Activated B cell treated with CpG ODN at 0.5 μM for 24 hours (primary cell): ENCODE results near the gene IL23R. TPM values are rescaled to one million over a fixed set of nuclear protein-coding genes. Genes with fewer than 3 reads are reported as not detected.

Experiments
- ATAC-seq: fragments of 200-7000 bp; cut with Tn5 transposase; one replicate; pipeline ENCODE4 v1.10.0; 2021; ENCODE audit warnings: low read depth, mild to moderate bottlenecking, moderate library complexity
- CTCF ChIA-PET: fragments of 350-600 bp; sonication (Branson Sonifier 250); formaldehyde crosslinking; loops from one replicate; lab custom pipeline; 2021; ENCODE audit warnings: antibody characterized with exemption; lab: Charles Lee
- POLR2A ChIA-PET: fragments of 350-600 bp; sonication (Branson Sonifier 250); formaldehyde crosslinking; loops from one replicate; lab custom pipeline; 2021; ENCODE audit warnings: antibody characterized with exemption; lab: Charles Lee
- DNase-seq: peaks from one replicate; pipeline ENCODE4 v3.0.0; 2022
- H3K27ac Mint-ChIP-seq: one replicate; pipeline ENCODE4 v1.8.0; 2020; ENCODE audit warnings: mixed read lengths
- H3K27me3 Mint-ChIP-seq: one replicate; pipeline ENCODE4 v1.8.0; 2021; ENCODE audit warnings: mixed read lengths
- H3K36me3 Mint-ChIP-seq: one replicate; pipeline ENCODE4 v1.8.0; 2021; ENCODE audit warnings: low read depth, mixed read lengths
- H3K4me1 Mint-ChIP-seq: one replicate; pipeline ENCODE4 v1.8.0; 2021; ENCODE audit warnings: mixed read lengths
- H3K4me3 Mint-ChIP-seq: one replicate; pipeline ENCODE4 v1.8.0; 2020; ENCODE audit warnings: mild to moderate bottlenecking, mixed read lengths
- H3K9me3 Mint-ChIP-seq: one replicate; pipeline ENCODE4 v1.8.0; 2020; ENCODE audit warnings: mixed read lengths
- intact Hi-C: fragments of 100-400 bp; cut with micrococcal nuclease; formaldehyde crosslinking; loops from one replicate; pipeline ENCODE4 v1.15.1; 2024
- total RNA-seq: library from RNA; stranded (reverse); gene quantifications from 2 replicates; pipeline ENCODE4 v1.2.3, GENCODE V29; 2022
- TF ChIP-seq, protein P1 (sequence below): fragments of 200-600 bp; IDR thresholded peaks from one replicate; pipeline ENCODE4 v1.8.0; 2022; ENCODE audit warnings: antibody characterized with exemption, mild to moderate bottlenecking

Gene IL23R
- total RNA-seq, 1 donor from 2014 or later = not detected

DNA sequence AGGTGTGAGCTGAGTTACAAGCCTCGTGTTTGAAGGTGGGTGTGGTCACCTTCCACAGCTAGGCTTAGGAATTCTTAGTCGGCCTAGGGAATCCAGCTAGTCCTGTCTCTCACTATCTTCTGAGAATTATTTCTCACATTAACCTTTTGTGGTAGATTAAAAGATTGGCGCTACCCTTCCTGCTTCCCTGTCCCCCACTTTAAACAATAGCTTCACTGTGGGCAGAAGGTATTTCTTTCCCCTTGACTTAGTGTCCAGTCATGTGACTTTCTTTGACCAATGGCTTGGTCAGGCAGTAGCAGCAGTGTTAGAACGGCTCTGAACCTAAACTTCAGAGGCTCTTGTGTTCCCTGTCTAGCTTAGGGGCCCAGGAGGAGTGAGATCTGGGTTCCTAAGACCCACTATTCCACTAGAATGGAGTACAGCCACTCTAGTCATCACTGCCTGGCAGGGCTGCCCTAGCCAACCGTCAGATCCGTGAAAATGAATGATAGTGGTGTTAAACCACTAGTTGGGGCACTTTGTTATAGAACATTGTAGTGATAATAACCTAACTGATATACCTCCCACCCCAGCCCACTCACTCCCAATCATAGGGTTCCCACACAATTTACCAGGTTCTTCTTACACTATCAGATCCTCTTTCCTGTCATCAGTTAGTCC, 17.6 kb upstream of the IL23R start:
- H3K27ac Mint-ChIP-seq = no peak overlapping the region
- POLR2A ChIA-PET = interaction anchor here (1.4 to 1.9 kb wide), 2 partner anchors 95 to 384 kb away, joined by 3 to 9 read pairs; partner anchors contain the start of gene SLC35D1
- peak; percentile 31 for ATAC-seq

GRCh38 chr1:67149179-67149770, 17.0 kb upstream of the IL23R start:
- Mint-ChIP-seq H3K27ac (no peak overlapping the region), H3K4me3 (no peak overlapping the region), H3K36me3 (no peaks in the 10 kb centered on the region), H3K9me3 (no peaks in the 10 kb centered on the region), H3K4me1 (peaks cover 9% of the 10 kb centered on the region), H3K27me3 (peaks cover 8% of the 10 kb centered on the region)
- peak; percentile 87 for ATAC-seq
- intact Hi-C loops = loop anchor here (1.0 to 5.0 kb wide), 6 partner anchors 63 to 384 kb away; partner anchors contain the start of genes DNAI4, MIER1 and SLC35D1
- DNase-seq = peak; percentile 23
- ChIA-PET CTCF (interaction anchor here (0.6 to 3.8 kb wide), 43 partner anchors 12 to 391 kb away, joined by 3 to 170 read pairs (median 4); partner anchors contain the start of genes IL23R, MIER1 and SLC35D1), POLR2A (interaction anchor here (1.0 to 1.9 kb wide), 3 partner anchors 96 to 385 kb away, joined by 3 to 9 read pairs (median 3); partner anchors contain the start of gene SLC35D1)
- TF ChIP-seq, protein P1, sequence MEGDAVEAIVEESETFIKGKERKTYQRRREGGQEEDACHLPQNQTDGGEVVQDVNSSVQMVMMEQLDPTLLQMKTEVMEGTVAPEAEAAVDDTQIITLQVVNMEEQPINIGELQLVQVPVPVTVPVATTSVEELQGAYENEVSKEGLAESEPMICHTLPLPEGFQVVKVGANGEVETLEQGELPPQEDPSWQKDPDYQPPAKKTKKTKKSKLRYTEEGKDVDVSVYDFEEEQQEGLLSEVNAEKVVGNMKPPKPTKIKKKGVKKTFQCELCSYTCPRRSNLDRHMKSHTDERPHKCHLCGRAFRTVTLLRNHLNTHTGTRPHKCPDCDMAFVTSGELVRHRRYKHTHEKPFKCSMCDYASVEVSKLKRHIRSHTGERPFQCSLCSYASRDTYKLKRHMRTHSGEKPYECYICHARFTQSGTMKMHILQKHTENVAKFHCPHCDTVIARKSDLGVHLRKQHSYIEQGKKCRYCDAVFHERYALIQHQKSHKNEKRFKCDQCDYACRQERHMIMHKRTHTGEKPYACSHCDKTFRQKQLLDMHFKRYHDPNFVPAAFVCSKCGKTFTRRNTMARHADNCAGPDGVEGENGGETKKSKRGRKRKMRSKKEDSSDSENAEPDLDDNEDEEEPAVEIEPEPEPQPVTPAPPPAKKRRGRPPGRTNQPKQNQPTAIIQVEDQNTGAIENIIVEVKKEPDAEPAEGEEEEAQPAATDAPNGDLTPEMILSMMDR = no peak

More for the DNA sequence above, 17.6 kb upstream of the IL23R start:
- Mint-ChIP-seq H3K4me1 (peaks cover 9% of the 10 kb centered on the region), H3K4me3 (no peak overlapping the region), H3K36me3 (no peaks in the 10 kb centered on the region), H3K9me3 (no peaks in the 10 kb centered on the region), H3K27me3 (peaks cover 4% of the 10 kb centered on the region)
- TF ChIP-seq, protein P1 = no peak
- intact Hi-C loops = loop anchor here (1.0 to 5.0 kb wide), 6 partner anchors 64 to 383 kb away; partner anchors contain the start of genes DNAI4, MIER1 and SLC35D1
- CTCF ChIA-PET = interaction anchor here (0.7 to 3.8 kb wide), 35 partner anchors 11 to 390 kb away, joined by 3 to 170 read pairs (median 5); partner anchors contain the start of genes IL23R and SLC35D1
- no peak for DNase-seq

DNA sequence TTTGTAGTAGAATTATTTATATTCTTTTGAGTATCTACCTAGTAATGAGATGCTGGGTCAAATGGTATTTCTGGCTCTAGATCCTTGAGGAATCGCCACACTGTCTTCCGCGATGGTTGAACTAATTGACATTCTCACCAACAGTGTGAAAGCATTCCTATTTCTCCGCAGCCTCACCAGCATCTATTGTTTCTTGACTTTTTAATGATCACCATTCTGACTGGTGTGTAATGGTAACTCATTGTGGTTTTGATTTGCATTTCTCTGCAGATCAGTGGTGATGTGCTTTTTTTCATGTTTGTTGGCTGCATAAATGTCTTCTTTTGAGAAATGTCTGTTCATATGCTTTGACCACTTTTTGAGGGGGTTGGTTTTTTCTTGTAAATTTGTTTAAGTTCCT, 15.3 kb upstream of the IL23R start:
- no peak for ATAC-seq
- H3K9me3 Mint-ChIP-seq = no peaks in the 10 kb centered on the region
- ChIA-PET POLR2A (no interaction called here), CTCF (interaction anchor here (3.1 to 3.8 kb wide), 4 partner anchors 97 to 385 kb away, joined by 19 to 170 read pairs (median 32); partner anchors contain the start of gene SLC35D1)
- H3K36me3 Mint-ChIP-seq = no peaks in the 10 kb centered on the region
- TF ChIP-seq, protein P1 = no peak
- peaks cover 7% of the 10 kb centered on the region for H3K4me1 Mint-ChIP-seq
- no peak for DNase-seq
- intact Hi-C loops = no loop called here
- no peak overlapping the region for H3K4me3 Mint-ChIP-seq
- H3K27me3 Mint-ChIP-seq = peaks cover 13% of the 10 kb centered on the region
- H3K27ac Mint-ChIP-seq = no peak overlapping the region

DNA sequence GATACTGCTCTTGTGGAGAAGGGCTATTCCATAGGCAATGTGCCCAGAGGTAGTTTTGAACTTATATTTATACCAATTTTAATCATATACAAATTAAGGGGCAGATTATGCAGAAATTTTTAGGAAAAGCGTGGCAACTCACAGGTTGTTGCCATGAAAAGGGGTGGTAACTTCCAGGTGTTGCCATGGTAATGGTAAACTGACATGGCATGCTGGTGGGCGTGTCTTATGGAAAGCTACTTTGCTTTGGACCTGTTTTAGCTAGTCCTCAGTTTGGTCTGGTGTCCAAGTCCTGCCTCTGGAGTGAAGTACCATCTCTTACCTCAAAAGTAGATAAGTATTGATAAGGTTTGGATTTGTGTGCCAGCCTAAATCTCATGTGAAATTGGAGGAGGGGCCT, 7.9 kb upstream of the IL23R start:
- ATAC-seq = no peak
- Mint-ChIP-seq H3K4me3 (no peak overlapping the region), H3K36me3 (no peaks in the 10 kb centered on the region), H3K9me3 (no peaks in the 10 kb centered on the region), H3K4me1 (no peaks in the 10 kb centered on the region), H3K27ac (no peak overlapping the region), H3K27me3 (peaks cover 17% of the 10 kb centered on the region)
- POLR2A ChIA-PET = no interaction called here
- CTCF ChIA-PET = no interaction called here
- TF ChIP-seq, protein P1 = no peak
- no peak for DNase-seq
- intact Hi-C loops = no loop called here

- intact Hi-C loops = no loop called here
These were observed 7.0 kb upstream of the IL23R start for GRCh38 chr1:67159233-67159632.

More at GRCh38 chr1:67159233-67159632, 7.0 kb upstream of the IL23R start:
- Mint-ChIP-seq H3K4me3 (no peak overlapping the region), H3K4me1 (no peaks in the 10 kb centered on the region), H3K27me3 (peaks cover 11% of the 10 kb centered on the region), H3K27ac (no peak overlapping the region), H3K36me3 (no peaks in the 10 kb centered on the region), H3K9me3 (no peaks in the 10 kb centered on the region)
- no peak for ATAC-seq
- no peak for DNase-seq
- CTCF ChIA-PET = no interaction called here
- TF ChIP-seq, protein P1 = no peak
- POLR2A ChIA-PET = no interaction called here
